ENCODE data around the gene TMCO6.
"Not testable (repeated sequence)": the region's sequence is repeated elsewhere in the genome, so short reads cannot be mapped to it uniquely, and the experiment has no call there.

The TMCO6 gene

GRCh38 chr5:140630292-140631035, 8.8 kb upstream of the TMCO6 start:
- DNase-seq, result no peak

GRCh38 chr5:140631036-140631417, 8.2 kb upstream of the TMCO6 start:
- DNase-seq, result peak in 2 of 58 donors; percentile 2 to 18

DNA sequence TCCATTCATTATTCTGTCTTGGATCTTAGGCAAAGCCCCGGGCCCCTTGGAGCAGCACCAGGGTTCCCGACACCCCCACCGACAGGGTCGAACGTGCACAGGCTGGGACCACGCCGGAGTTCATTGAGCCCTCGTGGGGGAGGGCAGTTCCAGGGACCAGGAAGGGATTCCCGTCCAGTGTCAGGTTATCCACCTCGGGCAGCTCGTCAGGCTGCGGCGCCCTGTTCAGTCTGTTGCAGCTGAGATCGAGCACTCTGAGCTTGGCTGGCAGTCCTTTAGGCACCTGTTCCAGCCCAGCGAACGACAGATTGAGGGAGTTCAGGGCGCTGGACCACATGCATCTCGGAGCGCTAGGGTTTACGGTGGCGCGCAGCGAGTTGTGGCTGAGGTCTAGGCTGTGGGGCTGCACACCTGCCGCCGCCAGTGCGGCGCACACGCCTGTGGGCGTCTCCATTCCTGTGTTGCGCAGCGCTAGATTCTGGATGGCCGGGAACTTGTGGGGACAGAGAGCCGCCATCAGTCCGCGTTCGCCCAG, 7.4 kb upstream of the TMCO6 start:
- DNase-seq, result peak in 3 of 58 donors; percentile 7 to 42 (median 23)

DNA sequence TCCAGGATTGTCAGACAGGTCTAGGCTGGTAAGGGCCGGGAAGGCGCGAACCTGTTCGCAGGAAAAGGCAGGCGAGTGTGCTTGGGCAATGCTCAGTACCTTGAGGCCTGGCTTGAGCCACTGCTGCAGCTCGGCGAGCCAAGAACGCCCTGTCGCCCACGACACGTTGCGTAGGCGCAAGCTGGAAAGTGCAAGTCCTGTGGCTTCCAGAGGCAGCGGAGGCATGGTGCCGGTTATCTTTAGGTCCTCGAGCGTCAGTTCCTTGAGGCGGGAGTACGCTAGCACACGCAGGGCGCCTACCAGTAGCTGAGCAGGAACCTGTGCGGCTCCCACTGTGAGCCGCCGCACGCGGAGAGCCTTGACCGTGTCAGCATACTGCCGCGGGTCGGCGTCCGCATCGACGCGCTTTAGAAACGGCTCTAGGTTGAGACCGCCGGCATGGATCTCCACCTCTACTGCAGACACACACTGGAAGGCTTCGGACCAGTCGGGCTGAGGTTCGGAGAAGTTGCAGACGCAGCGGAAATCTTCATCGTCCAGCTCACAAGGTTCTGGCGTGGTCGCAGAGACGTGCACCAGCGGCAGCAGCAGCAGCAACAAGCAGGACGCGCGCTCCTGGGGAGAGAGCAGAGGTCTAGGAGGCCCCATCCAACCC, 6.8 kb upstream of the TMCO6 start:
- DNase-seq, result peak in 30 of 58 donors; percentile 15 to 71 (median 38)

DNA sequence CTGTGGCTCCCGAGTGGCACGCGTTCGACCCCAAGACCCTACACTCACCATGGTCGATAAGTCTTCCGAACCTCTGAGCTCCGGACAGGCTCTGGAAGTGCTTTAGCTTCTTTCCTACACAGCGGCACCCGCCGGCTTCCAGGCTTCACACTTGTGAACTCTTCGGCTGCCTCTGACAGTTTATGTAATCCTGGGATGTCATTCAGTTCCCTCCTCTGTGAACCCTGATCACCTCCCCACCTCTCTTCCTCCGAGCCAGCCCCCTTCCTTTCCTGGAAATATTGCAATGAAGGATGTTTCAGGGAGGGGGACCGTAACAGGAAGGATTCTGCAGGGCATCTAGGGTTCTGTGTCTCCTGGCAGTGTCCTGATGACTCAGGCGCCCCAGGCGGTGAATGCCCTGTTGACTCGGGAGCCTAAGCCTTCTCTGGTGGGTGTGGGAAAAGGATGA, 6.2 kb upstream of the TMCO6 start, which contains the start of gene CD14:
TSS of gene CD14 (minus strand) at position 155 of the 451 bp plus-strand sequence. CDS start at position 51, 104 bp downstream.
- DNase-seq, result peak in 12 of 58 donors; percentile 22 to 54 (median 48)

DNA sequence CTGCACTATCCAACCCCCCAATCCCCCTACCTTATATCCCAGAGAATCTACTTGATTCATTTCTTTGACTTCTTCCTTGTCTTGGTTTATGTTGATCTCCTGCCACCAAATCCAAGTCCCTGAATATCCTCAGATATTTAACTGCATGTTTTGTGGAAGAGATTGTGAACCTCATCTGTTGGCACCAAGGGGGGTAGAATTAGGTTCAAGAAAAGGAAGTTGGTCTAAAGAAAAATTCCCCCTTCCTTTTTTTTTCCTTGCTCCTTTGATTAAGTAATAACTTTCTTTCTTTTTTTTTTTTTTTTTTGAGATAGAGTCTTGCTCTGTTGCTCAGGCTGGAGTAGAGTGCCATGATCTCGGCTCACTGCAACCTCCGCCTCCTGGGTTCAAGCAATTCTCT, 5.8 kb upstream of the TMCO6 start:
- no peak for DNase-seq

- DNase-seq, result no peak
Observed at GRCh38 chr5:140634103-140634502, 5.1 kb upstream of the TMCO6 start.

DNA sequence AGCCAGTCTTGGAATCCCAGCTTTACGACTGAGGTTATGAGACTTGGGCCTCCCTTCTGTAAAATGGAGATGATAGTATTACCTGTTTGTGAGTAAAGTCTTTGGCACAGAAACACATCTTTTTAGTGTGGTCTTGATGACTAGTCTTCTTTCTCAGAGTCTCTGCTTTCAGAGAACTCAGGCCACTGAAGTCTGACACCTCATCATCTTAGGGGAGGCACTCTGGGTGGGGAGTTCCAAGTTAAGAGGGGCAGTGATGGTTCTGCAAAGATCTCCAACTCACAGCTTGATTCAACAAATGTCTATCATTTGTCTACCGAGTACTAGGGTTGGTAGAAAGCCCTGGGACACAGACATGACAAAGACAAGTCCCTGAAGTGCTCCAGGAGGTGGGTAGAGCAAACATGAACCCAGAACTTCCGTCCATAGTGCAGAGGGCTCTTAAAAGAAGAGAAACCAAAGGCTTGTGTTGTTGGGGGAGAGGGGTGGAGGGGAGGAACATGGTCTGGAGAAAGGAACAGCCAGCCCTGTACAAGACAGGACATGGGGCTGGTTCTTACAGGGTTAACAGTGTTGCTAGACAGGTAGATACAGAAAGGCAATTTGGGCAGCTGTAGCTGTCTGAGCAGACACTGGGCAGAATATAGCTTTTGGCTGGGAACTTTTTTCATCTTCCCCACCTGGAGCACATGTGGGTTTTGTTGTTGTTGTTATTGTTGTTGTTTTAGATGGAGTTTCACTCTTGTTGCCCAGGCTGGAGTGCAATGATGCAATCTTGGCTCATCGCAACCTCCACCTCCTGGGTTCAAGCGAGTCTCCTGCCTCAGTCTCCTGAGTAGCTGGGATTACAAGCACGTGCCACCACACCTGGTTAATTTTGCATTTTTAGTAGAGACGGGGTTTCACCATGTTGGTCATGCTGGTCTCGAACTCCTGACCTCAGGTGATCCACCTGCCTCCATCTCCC, 3.7 kb upstream of the TMCO6 start:
- no peak for DNase-seq

- DNase-seq, result no peak
Observed at GRCh38 chr5:140637371-140638100, 1.7 kb upstream of the TMCO6 start.

DNA sequence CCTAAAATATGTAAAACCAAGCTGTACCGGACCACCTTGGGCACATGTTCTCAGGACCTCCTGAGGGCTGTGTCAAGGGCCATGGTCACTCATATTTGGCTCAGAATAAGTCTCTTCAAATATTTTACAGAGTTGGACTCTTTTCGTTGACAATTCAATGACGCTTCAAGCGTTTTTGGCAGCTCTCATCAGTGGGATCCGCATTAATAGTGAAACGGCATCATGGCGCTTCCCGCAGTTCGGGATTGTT, 428 bp upstream of the TMCO6 start:
- DNase-seq, result not testable (repeated sequence)

DNA sequence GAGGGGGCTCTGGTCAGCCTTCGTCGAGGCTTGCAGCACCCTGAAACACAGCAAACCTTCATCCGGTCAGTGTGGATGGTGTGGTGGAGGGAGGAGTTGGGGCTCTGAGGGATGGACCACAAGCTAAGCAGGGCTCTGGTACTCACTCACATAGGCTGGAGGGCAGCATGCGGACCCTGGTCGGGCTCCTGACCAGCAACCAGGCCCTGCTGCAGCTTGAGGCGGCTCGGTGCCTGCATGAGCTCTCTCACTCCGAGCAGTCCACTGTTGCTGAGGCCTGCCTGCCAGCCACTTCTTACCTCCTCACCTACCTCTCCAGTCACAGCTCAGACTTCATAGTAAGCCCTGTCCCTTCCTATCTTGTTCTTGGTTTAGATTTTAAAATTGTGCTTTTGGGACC, 2.5 kb downstream of the TMCO6 start:
- DNase-seq, result no peak

DNA sequence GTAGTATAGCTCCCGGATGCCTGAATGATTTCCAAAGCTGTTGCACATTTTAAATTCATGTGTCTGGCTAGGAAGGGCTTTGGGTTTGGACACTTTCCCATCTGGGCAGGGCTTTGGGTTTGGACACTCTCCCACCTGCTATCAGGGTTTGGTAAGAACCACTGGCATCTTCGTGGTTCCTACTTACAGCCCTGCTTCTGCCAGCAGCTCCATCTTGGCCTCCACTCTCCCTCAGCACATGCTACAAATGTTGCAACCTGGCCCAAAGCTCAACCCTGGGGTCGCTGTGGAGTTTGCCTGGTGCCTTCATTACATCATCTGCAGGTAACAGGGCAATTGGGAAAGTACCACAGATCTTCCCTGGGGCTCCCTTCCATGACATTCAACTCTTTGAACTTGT, 3.5 kb downstream of the TMCO6 start:
- DNase-seq, result no peak

GRCh38 chr5:140647042-140647419, 7.8 kb downstream of the TMCO6 start:
- no peak for DNase-seq

DNA sequence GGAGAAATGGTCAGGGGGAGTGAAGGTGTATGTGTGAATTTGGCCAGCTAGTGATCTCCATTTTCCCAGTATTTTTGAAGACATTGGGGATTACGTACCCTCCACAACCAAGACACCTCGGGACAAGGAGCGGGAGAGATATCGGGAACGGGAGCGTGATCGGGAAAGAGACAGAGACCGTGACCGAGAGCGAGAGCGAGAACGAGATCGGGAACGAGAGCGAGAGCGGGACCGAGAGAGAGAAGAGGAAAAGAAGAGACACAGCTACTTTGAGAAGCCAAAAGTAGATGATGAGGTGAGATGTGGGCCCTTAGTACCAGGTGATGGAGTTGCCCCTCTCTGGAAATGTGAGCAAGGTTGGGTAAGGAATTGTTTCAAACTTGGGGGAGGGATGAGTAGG, 19.6 kb downstream of the TMCO6 start:
- no peak for DNase-seq

DNA sequence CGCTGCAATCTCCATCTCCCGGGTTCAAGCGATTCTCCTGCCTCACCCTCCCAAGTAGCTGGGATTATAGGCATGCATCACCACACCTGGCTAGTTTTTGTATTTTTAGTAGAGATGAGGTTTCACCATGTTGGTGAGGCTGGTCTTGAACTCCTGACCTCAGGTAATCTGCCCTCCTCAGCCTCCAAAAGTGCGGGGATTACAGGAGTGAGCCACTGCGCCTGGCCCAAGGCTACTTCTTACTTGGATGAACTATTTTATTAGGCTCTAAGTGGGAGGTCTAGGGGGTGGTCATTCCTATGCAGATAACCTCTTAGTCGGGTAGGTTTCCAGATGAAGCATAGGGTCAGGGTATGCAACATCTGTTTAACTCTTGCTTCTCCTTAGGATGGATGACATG, 21.1 kb downstream of the TMCO6 start:
- DNase-seq, result not testable (repeated sequence)

DNA sequence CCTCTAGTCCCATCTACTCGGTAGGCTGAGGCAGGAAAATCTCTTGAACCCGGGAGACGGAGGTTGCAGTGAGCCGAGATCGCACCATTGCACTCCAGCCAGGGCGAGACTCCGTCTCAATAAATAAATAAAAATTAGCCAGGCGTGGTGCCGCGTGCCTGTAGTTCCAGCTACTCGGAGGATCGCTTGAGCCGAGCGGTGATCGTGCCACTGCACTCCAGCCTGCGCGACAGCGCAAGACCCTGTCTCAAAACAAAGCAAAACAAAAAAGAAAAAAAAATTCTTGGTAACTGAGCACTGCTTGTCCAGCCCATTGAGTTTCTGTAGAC, 24.7 kb downstream of the TMCO6 start:
- DNase-seq, result peak in 3 of 58 donors; percentile 41 to 55 (median 49)

DNA sequence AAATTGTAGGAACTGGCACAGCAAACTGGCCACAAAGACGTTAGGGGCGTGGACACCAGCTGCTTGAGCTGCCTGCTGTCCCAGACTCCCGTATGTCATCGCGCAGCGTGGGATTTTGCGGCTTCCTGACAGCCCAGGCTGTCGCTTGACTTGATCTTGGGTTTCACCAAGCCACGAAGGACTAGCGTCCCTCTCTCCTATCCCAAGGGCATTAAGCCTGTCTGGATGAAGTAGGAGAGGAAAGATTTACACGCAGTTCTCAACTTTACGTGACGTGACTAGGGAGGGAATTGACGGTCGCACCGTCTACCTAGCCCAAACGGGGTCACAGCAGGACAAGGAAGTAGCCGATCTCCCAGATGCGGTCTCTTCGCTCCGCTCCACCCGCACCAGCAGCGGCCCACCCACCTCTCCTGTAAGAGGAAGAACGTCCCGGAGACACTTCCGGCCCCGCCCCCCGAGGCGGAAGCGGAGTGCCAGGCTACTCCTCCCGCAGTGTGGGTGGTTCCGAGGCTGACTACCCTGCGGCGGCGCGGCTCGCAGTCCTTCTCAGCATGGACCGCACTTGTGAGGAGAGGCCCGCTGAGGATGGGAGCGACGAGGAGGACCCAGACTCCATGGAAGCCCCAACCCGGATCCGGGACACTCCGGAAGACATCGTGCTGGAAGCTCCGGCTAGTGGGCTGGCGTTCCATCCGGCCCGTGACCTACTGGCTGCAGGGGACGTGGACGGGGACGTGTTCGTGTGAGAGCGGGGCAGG, 25.3 kb downstream of the TMCO6 start, which contains the start of gene WDR55:
TSS of gene WDR55 (plus strand) at position 546 of the 761 bp plus-strand sequence. CDS start at position 555, 9 bp downstream.
- DNase-seq, result peak; percentile 66 to 97 (median 93)

- DNase-seq, result not testable (repeated sequence)
Observed at GRCh38 chr5:140671035-140671434, 31.8 kb downstream of the TMCO6 start.

- no peak for DNase-seq
Observed at GRCh38 chr5:140671472-140672125, 32.3 kb downstream of the TMCO6 start.
